HEK293 (cell line): ENCODE results near the gene INHBA.

Experiments used
- CTCF ChIP-seq: fragments of 450-650 bp; formaldehyde crosslinking; IDR thresholded peaks from 2 replicates; pipeline ENCODE4 v1.5.1; 2016; ENCODE audit warnings: missing biosample characterization, missing genetic modification characterization
- GFI1B ChIP-seq: fragments of 450-650 bp; formaldehyde crosslinking; IDR thresholded peaks from 2 replicates; pipeline ENCODE4 v1.5.1; 2016; ENCODE audit warnings: missing biosample characterization, missing genetic modification characterization
- GLI4 ChIP-seq: fragments of 450-650 bp; formaldehyde crosslinking; IDR thresholded peaks from 2 replicates; pipeline ENCODE4 v1.5.1; 2016; ENCODE audit warnings: missing biosample characterization, missing genetic modification characterization
- KLF16 ChIP-seq: fragments of 450-650 bp; formaldehyde crosslinking; IDR thresholded peaks from 2 replicates; pipeline ENCODE4 v1.5.1; 2017; ENCODE audit warnings: missing biosample characterization, missing genetic modification characterization
- PRDM1 ChIP-seq: fragments of 450-650 bp; formaldehyde crosslinking; IDR thresholded peaks from 2 replicates; pipeline ENCODE4; 2016; ENCODE audit warnings: missing biosample characterization, missing genetic modification characterization
- ZFP41 ChIP-seq: fragments of 450-650 bp; formaldehyde crosslinking; IDR thresholded peaks from 2 replicates; pipeline ENCODE4 v1.5.1; 2016; ENCODE audit warnings: missing biosample characterization, missing genetic modification characterization, borderline replicate concordance
- ZNF174 ChIP-seq: fragments of 450-650 bp; formaldehyde crosslinking; IDR thresholded peaks from 2 replicates; pipeline ENCODE4 v1.5.0; 2017; ENCODE audit warnings: missing biosample characterization, mild to moderate bottlenecking, missing genetic modification characterization
- ZNF202 ChIP-seq: fragments of 450-650 bp; formaldehyde crosslinking; IDR thresholded peaks from 2 replicates; pipeline ENCODE4 v1.5.1; 2016; ENCODE audit warnings: missing biosample characterization, missing genetic modification characterization, borderline replicate concordance
- ZNF561 ChIP-seq: fragments of 450-650 bp; IDR thresholded peaks from 2 replicates; pipeline ENCODE4 v1.5.1; 2018; ENCODE audit warnings: missing biosample characterization, missing genetic modification characterization, borderline replicate concordance
- ZNF76 ChIP-seq: fragments of 450-650 bp; formaldehyde crosslinking; IDR thresholded peaks from 2 replicates; pipeline ENCODE4; 2016; ENCODE audit warnings: low read depth, missing biosample characterization, missing genetic modification characterization, borderline replicate concordance

DNA sequence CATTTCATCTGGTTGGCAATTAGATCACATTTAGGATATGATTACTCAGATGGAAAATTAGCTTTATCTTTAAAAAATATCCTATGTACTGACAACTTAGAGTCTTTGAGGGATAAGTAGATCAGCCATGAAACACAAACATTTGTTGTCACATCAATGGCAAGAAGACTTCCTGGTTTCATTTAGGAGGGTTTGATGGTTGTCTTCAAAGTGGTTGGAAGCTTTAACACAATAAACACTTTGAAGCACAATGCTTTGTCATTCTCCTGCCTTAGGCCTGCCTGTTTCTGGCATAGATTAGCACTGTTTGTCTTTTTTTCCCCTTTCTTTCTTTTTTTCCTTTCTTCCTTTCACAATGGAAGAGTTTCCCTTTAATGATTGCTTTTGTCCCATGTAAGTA, 20.5 kb downstream of the INHBA start:
- TF ChIP-seq PRDM1 = no peak
- TF ChIP-seq CTCF (tag by site-specific recombination) = no peak
- TF ChIP-seq ZNF76 (tag by site-specific recombination) = no peak
- TF ChIP-seq GFI1B (tag by site-specific recombination) = no peak
- no peak for TF ChIP-seq ZFP41 (tag by site-specific recombination)
- TF ChIP-seq KLF16 = no peak
- no peak for TF ChIP-seq ZNF174
- no peak for TF ChIP-seq ZNF561 (tag by site-specific recombination)
- no peak for TF ChIP-seq ZNF202
- TF ChIP-seq GLI4 (tag by site-specific recombination) = no peak
